Measurements from ENCODE around the gene PPP1R1B. TPM values are rescaled to one million over a fixed set of nuclear protein-coding genes. Genes with fewer than 3 reads are reported as not detected.

The PPP1R1B gene
- total RNA-seq, 1 donor from 2014 or later, result not detected

GRCh38 chr17:39600997-39601597 is 25.7 kb upstream of the PPP1R1B start:
- intact Hi-C loops (cut with micrococcal nuclease), result no loop called here
- H3K27me3 Mint-ChIP-seq, result peaks cover 65% of the 10 kb centered on the region
- no peak overlapping the region for H3K27ac Mint-ChIP-seq
- POLR2A ChIA-PET, result interaction anchor here (0.6 kb wide), 1 partner anchor 401 kb away, joined by 4 read pairs; the partner anchor contains the start of gene RPL19
- H3K4me1 Mint-ChIP-seq, result peaks cover 46% of the 10 kb centered on the region
- CTCF ChIA-PET, result interaction anchor here (2.1 kb wide), 1 partner anchor 20 kb away, joined by 5 read pairs; no protein-coding TSS in a partner anchor
- DNase-seq (no peak), ATAC-seq (ENCODE audit: low read depth) (no peak)
- no peaks in the 10 kb centered on the region for H3K36me3 Mint-ChIP-seq (ENCODE audit: low read depth)
- no peak for TF ChIP-seq CTCF (IDR thresholded peaks at IDR 0.05)
- no peak overlapping the region for H3K4me3 Mint-ChIP-seq
- H3K9me3 Mint-ChIP-seq, result no peaks in the 10 kb centered on the region

- no peak overlapping the region for H3K27ac Mint-ChIP-seq
- H3K4me1 Mint-ChIP-seq, result peaks cover 49% of the 10 kb centered on the region
- H3K27me3 Mint-ChIP-seq, result peaks cover 62% of the 10 kb centered on the region
- no peaks in the 10 kb centered on the region for H3K36me3 Mint-ChIP-seq (ENCODE audit: low read depth)
- no peak for ATAC-seq (ENCODE audit: low read depth)
- DNase-seq, result no peak
- no peak overlapping the region for H3K4me3 Mint-ChIP-seq
- ChIA-PET CTCF (interaction anchor here (0.6 kb wide), 1 partner anchor 13 kb away, joined by 3 read pairs; no protein-coding TSS in a partner anchor), POLR2A (no interaction called here)
- no peaks in the 10 kb centered on the region for H3K9me3 Mint-ChIP-seq
- intact Hi-C loops (cut with micrococcal nuclease), result no loop called here
- no peak for TF ChIP-seq CTCF (IDR thresholded peaks at IDR 0.05)
These were observed 24.8 kb upstream of the PPP1R1B start for GRCh38 chr17:39601758-39602532.

- ATAC-seq (ENCODE audit: low read depth) (no peak), DNase-seq (no peak)
- no peak for TF ChIP-seq CTCF (IDR thresholded peaks at IDR 0.05)
- intact Hi-C loops (cut with micrococcal nuclease), result no loop called here
- Mint-ChIP-seq H3K9me3 (no peaks in the 10 kb centered on the region), H3K4me1 (peaks cover 51% of the 10 kb centered on the region), H3K4me3 (no peak overlapping the region), H3K27me3 (peaks cover 61% of the 10 kb centered on the region), H3K27ac (no peak overlapping the region), H3K36me3 (ENCODE audit: low read depth) (no peaks in the 10 kb centered on the region)
- POLR2A ChIA-PET, result no interaction called here
- CTCF ChIA-PET, result interaction anchor here (0.9 kb wide), 1 partner anchor 19 kb away, joined by 3 read pairs; no protein-coding TSS in a partner anchor
These were observed 24.0 kb upstream of the PPP1R1B start for GRCh38 chr17:39602533-39603303.

GRCh38 chr17:39603304-39604016 is 23.3 kb upstream of the PPP1R1B start:
- DNase-seq (no peak), ATAC-seq (ENCODE audit: low read depth) (no peak)
- H3K9me3 Mint-ChIP-seq, result no peaks in the 10 kb centered on the region
- peak overlapping the region; percentile 12 for H3K27ac Mint-ChIP-seq
- H3K4me1 Mint-ChIP-seq, result peaks cover 44% of the 10 kb centered on the region
- no peak for TF ChIP-seq CTCF (IDR thresholded peaks at IDR 0.05)
- H3K4me3 Mint-ChIP-seq, result peak overlapping the region; percentile 46
- no peaks in the 10 kb centered on the region for H3K36me3 Mint-ChIP-seq (ENCODE audit: low read depth)
- peaks cover 56% of the 10 kb centered on the region for H3K27me3 Mint-ChIP-seq
- POLR2A ChIA-PET, result no interaction called here
- CTCF ChIA-PET, result interaction anchor here (0.9 kb wide), 1 partner anchor 18 kb away, joined by 3 read pairs; no protein-coding TSS in a partner anchor
- intact Hi-C loops (cut with micrococcal nuclease), result no loop called here

All from activated B cell treated with CpG ODN at 0.5 μM for 24 hours (primary cell).